CD4-positive, alpha-beta T cell treated with Interferon gamma for 1 hour (primary cell): Measurements from ENCODE around the gene POLE.

Experiments
- DNase-seq: peaks from one replicate; pipeline ENCODE4 v3.0.0-alpha.2; 2020

The POLE gene

DNA sequence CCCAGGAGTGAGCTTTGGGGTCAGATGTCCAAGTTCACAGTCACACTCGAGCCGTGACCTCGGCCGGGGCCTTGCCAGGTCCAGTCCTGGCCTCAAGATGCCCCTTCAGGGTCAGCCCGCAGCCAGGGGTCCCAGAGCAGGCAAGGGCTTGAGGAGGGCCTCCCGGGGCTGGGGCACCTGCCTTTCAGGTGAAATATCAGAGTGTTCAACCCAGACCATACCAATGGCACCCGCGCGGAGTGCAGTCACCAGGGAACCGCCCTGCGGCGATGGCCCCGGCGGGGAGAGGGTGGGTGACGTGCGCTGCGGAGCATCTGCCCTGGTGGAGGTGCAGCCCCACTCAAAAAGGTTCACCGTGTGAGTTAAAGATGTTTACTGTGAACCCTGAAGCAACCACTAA is 93.6 kb downstream of the POLE start:
- no peak for DNase-seq

DNA sequence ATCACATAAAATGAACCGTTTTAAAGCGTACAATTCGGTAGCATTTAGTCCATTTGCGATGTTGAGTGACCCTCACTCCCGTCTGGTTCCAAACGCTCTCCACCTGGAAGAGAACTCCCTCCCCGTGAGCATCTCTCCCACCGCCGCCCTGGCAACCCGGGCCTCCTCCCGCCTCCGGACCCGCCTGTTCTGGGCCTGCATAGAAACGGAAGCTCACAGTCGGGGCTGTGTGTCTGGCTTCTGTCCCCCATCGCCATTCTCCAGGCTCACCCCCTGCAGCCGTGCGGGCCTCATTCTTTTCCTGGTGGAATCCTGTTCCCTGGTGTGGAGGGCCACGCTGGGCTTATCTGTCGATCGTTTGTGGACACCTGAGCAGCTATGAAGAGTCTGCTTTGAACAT is 94.1 kb downstream of the POLE start:
- DNase-seq = no peak

DNA sequence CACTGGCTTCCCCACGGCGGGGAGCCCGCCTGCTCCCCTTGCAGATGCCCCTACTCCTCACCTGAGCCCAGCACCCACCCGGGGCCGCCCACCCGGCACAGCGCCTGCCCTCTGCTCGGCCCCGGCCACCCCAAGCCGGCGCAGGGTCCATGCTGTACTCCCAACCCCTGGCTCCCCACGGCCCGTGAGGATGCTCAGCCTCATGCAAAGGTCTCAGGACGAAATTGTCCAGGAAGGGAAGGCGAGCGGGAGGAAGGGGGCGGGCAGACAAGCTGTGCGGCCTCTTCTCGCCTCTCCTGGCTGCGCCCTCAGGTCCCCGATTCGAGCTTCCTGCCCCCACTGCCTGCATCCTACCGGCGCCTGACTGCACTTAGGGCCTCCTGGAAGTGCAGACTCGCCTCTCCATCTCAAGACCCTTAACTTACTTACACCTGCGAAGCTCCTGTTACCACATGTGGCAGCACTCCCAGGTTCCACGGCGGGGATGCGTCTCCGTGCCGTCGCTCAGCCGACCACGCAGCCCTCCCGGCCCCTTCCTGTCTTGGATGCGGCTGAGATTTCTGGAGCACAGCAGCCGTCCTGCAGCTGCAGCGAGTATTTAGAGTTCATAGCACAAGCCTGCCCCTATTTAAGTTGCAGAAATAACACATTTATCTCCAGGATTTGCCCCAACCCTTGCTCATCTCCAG is 94.7 kb downstream of the POLE start:
- no peak for DNase-seq

DNA sequence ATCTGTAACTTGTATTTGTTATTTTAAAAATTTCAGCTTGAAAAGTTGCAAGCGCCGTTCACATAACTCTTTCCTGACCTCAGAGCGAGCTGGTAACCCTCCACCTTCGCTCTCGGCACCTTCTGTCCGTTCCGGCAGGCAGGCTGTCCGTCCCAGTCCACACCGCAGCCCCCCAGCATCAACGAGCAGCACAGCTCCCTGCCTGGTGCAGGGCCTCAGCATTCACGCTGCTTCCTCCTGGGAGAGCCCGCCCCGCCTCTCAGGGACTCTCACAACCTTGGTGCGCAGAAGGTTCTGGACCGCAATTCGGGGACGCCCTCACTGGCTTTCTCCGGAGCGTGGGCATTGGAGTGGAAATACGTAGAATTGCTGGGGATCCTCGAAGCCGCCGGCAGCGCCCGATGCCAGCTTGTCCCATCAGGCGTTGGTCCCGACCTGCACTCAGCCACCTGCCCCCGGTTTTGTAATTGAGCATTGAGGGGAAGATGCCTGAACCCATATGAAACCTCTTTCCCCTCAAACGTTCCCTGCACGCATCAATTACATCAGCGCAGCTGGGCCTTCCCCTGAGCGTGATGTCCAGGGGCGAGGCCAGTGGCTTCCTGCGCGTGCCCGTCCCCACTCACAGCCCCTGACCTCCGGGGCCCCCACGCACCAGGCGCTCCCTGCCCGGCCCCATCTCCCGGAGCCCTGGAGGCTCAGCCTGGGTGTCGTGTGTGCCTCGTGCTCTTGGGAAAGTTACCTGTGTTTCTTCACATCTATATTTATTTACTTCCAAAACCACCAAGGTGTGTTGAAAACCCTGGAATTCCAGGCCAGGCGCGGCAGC is 95.8 kb downstream of the POLE start:
- no peak for DNase-seq

DNA sequence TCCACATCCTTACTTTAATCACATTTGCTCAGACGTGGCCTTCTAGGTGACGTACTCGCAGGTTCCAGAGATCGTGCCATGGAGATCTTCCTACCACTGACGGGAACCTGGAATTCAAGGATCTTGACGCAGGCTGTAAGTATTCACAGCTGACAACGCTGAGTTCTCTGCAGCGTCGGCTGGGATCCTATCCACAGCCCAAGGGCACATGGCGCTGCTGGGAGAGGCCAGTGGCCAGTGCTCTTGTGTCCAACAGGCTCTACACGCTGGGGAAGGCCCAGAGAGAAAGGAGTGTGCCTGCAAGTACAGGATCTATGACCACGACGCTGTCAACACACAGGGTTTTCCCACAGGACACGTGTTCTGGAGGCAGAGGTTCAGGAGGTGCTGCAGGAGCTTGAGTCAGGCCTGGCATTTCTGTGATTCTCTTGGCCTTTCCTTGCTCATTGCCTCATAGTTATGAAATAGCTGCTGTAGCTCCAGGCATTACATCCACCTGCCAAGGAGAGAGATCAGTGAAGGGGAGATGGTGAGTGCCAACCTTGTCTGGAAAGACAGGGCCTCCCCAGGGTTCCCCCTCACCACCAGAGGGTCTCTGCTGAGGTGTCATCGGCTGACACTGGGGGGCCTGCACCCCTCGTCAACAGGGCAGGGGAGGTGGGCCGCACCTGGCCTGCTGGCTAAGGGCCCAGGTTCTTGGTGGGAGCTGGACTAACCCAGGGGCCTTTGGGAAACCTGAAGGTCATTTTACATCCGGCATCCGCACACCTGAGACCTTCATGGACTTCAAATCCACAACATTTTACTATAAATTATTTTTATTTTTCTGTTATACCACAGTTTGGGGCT is 98.1 kb downstream of the POLE start:
- DNase-seq = no peak

DNA sequence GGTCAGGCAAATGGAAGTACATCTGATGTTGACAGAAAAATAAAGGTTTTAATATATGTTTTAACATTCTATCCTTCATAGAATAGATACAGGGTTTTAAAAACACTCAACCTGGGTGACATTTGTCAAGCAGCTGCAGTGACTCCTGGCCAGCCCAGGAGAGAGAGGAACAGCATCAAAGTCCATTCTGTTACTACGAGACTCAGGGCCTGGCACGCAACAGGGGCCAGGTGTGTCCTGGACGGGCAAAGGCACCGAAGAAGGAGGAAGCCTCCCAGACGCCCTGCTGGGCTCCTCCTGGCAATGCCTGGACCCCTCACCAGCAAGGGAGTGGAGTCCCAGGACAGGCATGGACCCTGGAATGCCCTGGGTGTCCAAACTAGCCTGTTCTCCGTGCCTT is 98.8 kb downstream of the POLE start:
- no peak for DNase-seq

DNA sequence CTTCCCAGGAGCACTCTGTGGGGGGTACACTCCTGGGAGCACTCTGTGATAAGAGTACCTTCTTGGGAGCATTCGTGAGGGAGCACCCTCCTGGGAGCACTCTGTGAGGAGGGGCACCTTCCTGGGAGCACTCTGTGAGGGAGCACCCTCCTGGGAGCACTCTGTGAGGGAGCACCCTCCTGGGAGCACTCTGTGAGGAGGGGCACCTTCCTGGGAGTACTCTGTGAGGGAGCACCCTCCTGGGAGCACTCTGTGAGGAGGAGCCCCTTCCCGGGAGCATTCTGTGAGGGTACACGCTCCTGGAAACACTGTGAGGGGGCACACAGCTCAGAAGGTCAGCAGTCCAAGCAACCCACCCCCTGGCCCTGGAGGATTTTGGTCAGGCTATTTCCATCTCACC is 99.4 kb downstream of the POLE start:
- no peak for DNase-seq

DNA sequence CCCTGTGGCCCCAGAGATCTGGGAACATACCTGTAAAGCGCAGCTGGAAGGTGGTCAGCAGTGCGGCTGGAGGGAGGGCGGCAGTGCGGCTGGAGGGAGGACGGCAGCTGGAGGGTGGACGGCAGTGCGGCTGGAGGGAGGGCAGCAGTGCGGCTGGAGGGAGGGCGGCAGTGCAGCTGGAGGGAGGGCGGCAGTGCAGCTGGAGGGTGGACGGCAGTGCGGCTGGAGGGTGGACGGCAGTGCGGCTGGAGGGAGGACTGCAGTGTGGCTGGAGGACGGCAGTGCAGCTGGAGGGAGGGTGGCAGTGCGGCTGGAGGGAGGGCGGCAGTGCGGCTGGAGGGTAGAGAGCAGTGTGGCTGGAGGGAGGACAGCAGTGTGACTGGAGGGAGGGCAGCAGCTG is 100.2 kb downstream of the POLE start:
- no peak for DNase-seq

DNA sequence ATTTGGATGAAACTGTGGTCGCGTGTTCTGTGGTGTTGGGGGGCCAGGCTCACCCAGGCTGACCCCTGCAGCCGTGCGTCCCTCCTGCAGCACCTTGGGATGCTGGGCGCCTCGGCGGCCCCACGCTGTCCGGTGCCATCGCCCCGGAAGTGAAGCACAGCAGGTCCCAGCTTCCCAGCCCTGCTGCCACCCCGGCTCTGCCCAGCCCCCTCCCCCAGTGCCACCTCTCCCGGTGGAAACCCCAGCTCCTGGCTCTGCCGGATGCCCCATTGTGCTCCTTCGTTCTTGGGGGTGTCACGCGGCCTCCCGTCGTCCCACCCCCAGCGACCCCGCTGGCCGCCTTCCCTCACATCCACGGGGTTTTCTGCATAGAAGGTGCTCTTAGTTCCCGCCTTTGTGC is 102.0 kb downstream of the POLE start:
- DNase-seq = no peak

DNA sequence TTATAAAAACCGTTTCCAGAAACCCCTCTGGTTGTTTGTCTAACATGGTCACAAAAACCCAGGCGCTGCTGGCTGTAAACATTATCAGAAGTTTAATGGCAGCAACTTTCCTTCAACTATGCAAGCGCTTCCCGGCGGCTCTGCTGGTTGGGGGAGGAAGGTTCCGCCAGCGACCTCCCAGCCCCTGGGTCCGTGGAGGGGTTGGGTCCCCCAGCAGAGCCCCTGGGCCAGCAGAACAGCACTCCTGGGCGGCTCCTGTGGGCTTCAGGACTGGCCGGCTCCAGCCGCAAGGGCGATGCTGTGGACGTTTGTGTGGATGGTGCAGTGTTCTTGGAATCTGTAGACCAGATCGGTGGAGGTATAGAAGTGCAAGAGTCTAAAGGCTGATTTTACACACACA is 102.7 kb downstream of the POLE start:
- no peak for DNase-seq

DNA sequence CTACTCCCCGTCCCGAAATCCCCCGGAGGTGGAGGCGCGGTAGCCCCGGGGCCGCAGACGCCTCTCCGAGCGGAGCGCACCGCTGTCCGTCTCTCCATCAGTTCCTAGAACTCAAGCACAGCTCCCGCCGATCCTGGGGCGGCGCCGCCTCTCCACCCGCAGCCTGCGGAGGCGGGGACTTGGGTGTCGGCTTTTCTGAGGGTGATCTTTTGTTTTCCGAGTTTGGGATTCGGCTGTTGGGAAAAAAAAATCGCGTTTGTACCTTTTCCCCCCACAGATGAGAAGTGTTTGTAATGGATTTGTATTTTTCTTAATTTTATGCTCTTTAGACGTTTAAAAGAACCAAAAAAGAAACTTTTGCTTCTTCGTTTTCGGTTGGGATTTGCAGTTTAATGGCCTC is 103.4 kb downstream of the POLE start:
- no peak for DNase-seq

DNA sequence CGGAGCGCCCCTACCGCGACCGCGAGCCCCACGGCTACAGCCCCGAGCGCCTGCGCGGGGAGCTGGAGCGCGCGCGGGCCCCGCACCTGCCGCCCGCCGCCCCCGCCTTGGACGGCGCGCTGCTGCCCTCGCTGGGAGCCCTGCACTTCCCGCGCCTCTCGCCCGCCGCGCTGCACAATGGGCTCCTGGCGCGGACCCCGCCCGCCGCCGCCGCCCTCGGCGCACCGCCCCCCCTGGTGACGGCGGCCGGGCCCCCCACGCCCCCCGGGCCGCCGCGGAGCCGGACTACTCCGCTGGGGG is 103.8 kb downstream of the POLE start:
- no peak for DNase-seq

DNA sequence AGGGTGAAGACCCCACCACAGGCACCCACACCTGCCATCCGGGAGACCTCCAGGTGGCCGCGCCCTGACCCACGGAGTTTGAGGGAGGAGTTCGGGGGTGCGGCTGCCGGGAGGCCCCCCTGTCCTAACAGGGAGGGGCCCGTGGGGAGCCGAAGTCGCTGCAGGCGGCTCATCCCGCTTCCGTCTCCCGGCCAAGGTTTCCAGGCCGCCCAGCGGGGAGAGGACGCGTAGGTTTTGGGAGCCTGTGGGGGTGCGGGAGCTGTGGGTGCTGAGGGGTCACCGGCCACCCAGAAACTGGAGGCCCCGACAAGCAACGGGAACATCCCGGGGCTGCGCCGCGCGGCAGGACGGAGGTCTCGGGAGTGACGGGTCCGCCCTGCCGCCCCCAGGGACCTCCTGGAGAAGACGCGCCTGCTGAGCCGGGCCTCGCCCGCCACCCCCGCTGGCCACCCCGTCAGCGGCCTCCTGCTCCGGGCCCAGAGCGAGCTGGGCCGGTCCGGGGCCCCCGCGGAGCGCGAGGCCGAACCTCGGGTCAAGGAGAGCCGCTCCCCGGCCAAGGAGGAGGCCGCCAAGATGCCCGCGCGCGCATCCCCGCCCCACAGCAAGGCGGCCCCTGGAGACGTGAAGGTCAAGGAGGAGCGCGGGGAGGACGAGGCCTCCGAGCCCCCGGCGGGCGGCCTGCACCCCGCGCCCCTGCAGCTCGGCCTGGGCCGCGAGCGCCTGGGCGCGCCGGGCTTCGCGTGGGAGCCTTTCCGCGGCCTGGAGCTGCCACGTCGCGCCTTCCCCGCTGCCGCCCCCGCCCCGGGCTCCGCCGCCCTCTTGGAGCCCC is 104.3 kb downstream of the POLE start:
- DNase-seq = no peak

DNA sequence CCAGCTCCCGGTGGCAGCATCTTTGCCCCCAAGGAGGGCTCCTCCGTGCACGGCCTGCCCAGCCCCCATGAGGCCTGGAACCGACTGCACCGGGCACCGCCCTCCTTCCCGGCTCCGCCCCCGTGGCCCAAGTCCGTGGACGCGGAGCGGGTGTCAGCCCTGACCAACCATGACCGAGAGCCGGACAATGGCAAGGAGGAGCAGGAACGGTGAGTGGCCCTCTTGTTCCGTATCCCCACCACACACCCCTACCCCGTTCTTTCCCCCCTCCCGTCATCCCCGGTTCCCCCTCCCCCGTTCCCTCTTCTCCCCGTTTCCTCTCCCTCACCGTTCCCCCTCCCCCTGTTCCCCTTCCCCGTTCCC is 105.1 kb downstream of the POLE start:
- no peak for DNase-seq

DNA sequence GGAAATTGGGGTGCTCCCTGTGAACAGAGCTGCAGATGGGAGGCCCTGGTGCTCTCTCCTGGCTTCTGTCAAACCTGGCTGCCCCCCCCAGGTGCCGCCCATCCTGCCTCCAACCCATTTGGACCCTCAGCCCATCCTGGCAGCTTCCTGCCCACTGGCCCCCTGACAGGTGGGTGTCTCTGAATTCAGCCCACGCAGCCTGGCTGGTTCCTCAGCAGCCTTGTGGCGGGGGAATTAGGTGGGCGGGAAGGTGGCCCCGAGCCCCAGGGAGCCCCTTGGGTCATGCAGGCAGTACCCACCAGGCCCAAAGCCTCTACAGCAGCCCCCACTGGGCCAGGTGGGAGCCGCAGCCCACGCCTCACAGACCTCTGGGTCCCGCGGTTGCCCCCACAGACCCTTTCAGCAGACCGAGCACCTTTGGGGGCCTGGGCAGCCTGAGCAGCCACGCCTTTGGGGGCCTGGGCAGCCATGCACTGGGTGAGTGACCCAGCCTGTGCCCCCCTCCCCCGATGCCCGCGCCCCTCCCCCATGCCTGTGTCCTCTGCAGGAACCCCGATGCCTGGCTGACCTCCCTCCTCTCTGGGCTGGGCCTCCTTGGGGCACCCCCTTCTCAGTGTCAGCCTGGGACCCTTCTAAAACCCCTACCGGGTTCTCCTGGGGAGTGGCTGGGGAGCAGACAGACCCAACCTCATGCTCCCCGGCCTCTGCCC is 105.6 kb downstream of the POLE start:
- DNase-seq = no peak

DNA sequence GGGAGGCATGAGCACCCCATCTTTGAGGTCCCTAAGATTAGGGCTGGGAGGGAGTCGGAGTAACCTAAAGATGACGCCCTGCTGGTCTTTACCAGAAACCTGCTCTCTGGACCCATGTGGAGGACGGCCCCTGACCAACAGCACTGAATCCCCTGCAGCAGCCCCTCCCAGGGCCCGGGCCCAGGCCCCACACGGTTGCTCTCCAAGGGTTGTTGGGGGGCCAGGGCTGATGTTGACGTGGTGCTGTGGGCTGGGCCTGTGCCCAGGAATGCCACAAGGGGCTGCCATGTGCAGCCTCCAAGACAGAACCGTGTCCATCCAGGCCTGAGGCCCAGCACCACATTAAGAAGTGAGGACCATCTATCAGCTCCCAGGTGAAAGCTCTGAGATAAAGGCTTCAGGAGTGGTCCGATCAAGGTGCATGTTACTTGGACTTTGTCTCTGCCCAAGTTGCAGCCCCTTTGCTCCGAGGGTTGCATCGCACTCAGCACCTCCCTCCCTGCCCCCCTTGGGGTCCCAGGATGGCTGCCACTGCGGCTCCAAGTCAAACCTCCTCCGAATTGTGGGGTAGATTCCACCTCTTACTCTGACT is 106.3 kb downstream of the POLE start:
- DNase-seq = no peak

DNA sequence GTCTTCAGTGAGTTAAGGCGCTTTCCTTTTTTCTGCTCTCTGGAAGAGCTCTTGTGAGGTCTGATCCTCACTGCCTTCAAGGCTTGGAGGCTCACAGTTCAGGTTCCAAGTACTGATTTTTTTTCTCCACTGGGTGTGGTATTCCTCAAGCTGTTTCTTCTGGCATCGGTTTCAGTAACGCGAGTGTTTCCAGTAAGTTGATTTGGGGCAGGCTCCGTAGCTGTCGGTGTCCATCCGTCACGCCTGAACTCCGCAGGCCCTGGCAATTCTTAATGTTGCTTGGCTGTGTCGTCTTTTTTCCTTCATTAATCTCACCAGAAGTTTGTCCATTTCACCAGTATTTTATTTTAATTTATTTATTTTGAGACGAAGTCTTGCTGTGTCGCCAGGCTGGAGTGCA is 107.4 kb downstream of the POLE start:
- no peak for DNase-seq

DNA sequence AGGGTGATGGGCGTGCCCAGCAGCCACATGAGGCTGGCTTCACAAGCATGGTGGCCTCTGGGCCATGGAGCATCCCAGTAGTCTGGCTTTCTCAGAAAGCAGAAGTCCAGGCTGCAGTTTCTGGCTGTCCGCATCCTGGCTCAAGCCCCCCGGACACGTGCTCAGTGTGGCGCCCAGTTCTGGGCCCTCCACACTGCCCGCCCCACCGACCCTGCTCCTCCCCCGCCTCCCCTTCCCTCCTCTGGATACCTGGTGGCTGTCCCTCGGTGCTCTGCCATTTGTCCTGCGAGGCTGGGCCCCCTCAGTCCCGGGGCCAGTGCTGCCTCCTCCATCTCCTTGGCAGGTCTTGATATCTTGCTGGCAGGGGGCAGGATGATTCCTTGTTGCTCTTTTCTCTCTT is 108.3 kb downstream of the POLE start:
- DNase-seq = no peak

DNA sequence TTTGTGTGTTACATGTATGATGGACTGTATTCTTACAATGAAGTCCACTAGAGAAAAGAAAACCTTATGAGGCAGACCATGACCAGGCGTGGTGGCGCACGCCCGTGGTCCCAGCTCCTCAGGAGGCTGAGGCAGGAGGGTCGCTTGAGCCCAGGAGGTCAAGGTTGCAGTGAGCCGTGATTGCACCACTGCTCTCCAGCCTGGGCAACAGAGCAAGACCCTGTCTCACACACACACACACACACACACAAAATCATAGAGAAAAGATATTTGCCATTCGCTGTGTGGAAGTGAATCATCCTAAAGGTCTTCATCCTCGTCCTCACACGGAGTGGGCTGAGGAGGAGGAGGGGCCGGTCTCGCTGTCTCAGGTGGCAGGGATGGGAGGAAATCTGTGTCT is 109.0 kb downstream of the POLE start:
- no peak for DNase-seq

DNA sequence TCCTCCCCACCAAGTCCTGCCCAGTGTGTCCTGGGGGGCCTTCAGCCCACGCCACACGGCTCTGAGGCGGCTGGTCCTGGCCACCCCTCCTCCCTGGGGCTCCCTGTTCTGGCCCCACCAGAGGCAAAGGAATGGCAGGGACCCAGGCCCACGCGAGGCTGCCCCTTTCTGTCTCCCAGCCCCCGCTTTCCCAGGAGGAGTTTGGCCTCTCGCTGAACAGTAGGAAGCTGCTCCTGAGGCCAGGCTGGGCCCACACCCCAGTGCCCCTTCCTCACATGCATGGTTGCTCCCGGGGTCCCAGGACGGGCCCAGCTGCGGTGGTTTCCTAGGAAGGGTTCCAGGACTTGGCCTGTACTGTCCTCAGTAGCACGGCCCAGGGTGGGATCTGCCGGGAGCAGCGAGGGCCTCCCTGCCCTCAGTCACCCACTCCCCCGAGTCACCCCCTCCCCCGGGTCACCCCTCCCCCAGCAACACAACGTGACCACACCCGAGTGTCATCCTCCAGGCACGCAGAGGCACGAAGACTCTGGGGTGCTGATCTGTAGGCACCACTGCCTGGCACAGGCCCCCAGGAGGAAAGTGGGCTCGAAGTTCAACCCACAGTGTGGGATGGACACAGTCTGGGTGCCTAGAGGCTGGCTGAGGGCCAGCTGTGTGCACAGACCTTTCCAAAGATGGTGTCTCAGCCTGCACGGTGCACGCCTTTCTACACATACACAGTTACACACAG is 109.8 kb downstream of the POLE start:
- no peak for DNase-seq

DNA sequence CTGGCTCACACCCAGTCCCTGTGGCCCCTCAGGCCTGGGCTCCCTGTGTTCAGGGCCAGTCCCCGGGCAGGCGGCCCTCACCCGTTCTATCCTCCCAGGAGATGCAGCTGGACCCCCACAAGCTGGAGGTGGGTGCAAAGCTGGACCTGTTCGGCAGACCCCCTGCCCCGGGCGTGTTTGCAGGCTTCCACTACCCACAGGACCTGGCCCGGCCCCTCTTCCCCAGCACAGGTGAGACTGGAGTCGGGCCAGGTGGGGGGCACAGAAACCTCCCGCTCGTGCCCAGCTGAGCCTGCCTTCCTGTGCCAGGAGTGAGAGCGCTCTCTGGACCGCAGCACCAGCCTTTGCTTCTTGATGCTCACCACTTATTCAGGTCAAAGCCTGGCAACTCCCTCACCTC is 110.4 kb downstream of the POLE start:
- DNase-seq = no peak
